ENCODE data around the gene WDR48.

The WDR48 gene

DNA sequence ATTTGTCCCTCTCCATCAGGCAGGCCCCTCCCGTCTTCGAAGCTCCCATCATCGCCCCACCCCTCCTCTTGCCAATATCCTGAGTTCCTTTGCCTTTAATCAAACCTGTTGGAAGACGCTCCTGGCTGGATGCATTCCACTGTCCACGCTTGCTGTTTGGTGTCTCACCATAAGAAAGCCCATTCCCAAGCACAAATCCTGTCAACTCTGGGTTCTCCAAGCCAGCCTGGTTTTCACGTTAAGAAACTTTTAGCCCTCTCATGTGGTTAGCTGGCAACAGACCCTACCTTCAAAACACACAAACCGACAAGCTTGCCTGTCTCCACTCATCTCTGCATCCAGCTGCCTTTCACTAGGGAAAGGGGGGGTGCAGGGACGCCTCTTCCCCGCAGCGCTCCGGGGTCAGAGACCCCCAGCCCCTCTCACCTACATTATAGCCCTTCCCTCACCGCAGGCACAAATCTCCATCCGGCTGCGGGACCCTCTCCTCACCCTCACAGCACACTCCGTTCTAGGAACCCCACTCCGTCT is 54.5 kb downstream of the WDR48 start:
- Histone ChIP-seq H3K9me2 (ENCODE audit: low read depth, low read length) (no peaks in the 10 kb centered on the region), H3K27ac (ENCODE audit: low read depth, low read length, poor library complexity, severe bottlenecking) (peak overlapping the region; percentile 1), H4K20me1 (ENCODE audit: insufficient read depth, low read length) (no peaks in the 10 kb centered on the region), H3K79me2 (ENCODE audit: insufficient read depth, low read length) (no peaks in the 10 kb centered on the region), H3K4me2 (ENCODE audit: low read length) (peak overlapping the region; percentile 83), H3K9me3 (ENCODE audit: low read length) (no peaks in the 10 kb centered on the region), H3K4me3 (ENCODE audit: low read depth, low read length, poor library complexity, severe bottlenecking) (peak overlapping the region; percentile 77), H3F3A (ENCODE audit: insufficient read depth, low read length) (no peaks in the 10 kb centered on the region), H3K36me3 (ENCODE audit: insufficient read depth, low read length) (no peaks in the 10 kb centered on the region), H3K27me3 (ENCODE audit: insufficient read depth, low read length) (no peaks in the 10 kb centered on the region), H3K9ac (ENCODE audit: low read length) (peak overlapping the region; percentile 75; the same call in 1 of the 2 replicates), H3K4me1 (ENCODE audit: insufficient read depth, low read length, severe bottlenecking) (peaks cover 33% of the 10 kb centered on the region), H2AFZ (ENCODE audit: low read length) (no peak overlapping the region)
- TF ChIP-seq EZH2 (IDR thresholded peaks at IDR 0.05; ENCODE audit: borderline replicate concordance, low read length) (no peak), CTCF (IDR thresholded peaks at IDR 0.05; ENCODE audit: low read length) (no peak)

- Histone ChIP-seq H3K9me2 (ENCODE audit: low read depth, low read length) (no peaks in the 10 kb centered on the region), H3K27ac (ENCODE audit: low read depth, low read length, poor library complexity, severe bottlenecking) (peak overlapping the region; percentile 18), H3K36me3 (ENCODE audit: insufficient read depth, low read length) (no peaks in the 10 kb centered on the region), H3K4me3 (ENCODE audit: low read depth, low read length, poor library complexity, severe bottlenecking) (peak overlapping the region; percentile 77), H4K20me1 (ENCODE audit: insufficient read depth, low read length) (no peaks in the 10 kb centered on the region), H3K9me3 (ENCODE audit: low read length) (no peaks in the 10 kb centered on the region), H3K4me2 (ENCODE audit: low read length) (peak overlapping the region; percentile 83), H2AFZ (ENCODE audit: low read length) (peak overlapping the region; percentile 35; the same call in 1 of the 2 replicates), H3K9ac (ENCODE audit: low read length) (peak overlapping the region; percentile 75), H3F3A (ENCODE audit: insufficient read depth, low read length) (no peaks in the 10 kb centered on the region), H3K4me1 (ENCODE audit: insufficient read depth, low read length, severe bottlenecking) (peaks cover 33% of the 10 kb centered on the region), H3K79me2 (ENCODE audit: insufficient read depth, low read length) (no peaks in the 10 kb centered on the region), H3K27me3 (ENCODE audit: insufficient read depth, low read length) (no peaks in the 10 kb centered on the region)
- TF ChIP-seq EZH2 (IDR thresholded peaks at IDR 0.05; ENCODE audit: borderline replicate concordance, low read length), result no peak
- no peak for TF ChIP-seq CTCF (IDR thresholded peaks at IDR 0.05; ENCODE audit: low read length)
These were observed 55.1 kb downstream of the WDR48 start for GRCh38 chr3:39106851-39107387.

DNA sequence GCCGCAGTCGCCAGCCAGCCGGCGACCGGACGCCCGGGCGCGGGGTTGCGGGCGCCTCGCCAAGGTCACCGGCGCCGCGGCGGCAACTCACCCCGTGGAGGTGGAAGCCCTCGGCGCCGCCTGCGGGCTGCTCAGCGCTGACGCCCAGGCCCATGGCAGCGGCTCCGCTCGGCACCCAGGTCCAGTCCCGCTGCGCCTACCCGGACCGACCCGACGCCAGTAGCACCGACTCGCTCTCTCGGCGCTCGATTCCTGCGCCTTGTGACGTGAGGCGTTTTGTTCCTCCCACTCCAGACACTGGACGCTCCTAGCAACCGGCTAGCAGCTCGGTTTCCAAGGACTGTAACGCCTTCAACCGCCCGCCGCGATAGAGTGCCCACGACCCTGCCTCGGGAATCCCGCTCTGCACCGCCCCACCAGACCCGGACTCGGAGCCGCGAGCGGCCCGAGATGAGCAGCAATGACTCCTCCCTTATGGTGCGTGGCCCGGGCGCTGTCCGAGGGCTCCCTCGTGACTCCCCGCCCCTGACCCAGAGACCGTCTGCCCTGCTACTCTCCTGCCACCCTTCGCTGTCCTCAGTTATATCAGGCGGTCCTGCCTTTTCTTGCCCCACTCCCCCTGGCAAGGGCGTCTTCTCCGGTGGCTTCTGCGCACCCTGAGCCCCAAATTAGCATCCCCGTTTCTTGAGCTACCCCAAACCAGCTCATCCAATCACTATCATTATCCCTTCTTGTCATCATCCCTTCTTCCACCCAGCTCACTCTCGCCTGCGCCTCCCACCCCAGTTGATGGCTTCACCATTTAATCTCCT is 55.8 kb downstream of the WDR48 start, which contains the start of the genes GORASP1 and TTC21A:
GORASP1 (minus strand) TSS at position 240 of the 812 bp plus-strand sequence; CDS start at position 154, 86 bp downstream.
TTC21A (plus strand) TSS at position 293 of the 812 bp plus-strand sequence; CDS start at position 451, 158 bp downstream.
- Histone ChIP-seq H3K79me2 (ENCODE audit: insufficient read depth, low read length) (no peaks in the 10 kb centered on the region), H3K27ac (ENCODE audit: low read depth, low read length, poor library complexity, severe bottlenecking) (peak within 1 kb of the TSS; percentile 76), H2AFZ (ENCODE audit: low read length) (peak within 1 kb of the TSS; percentile 35; the same call in 1 of the 2 replicates), H3K4me3 (ENCODE audit: low read depth, low read length, poor library complexity, severe bottlenecking) (peak within 1 kb of the TSS; percentile 77), H3K4me1 (ENCODE audit: insufficient read depth, low read length, severe bottlenecking) (peaks cover 33% of the 10 kb centered on the region), H3K9me2 (ENCODE audit: low read depth, low read length) (no peaks in the 10 kb centered on the region), H3K4me2 (ENCODE audit: low read length) (peak within 1 kb of the TSS; percentile 83), H3K36me3 (ENCODE audit: insufficient read depth, low read length) (no peaks in the 10 kb centered on the region), H3F3A (ENCODE audit: insufficient read depth, low read length) (no peaks in the 10 kb centered on the region), H3K27me3 (ENCODE audit: insufficient read depth, low read length) (no peaks in the 10 kb centered on the region), H3K9ac (ENCODE audit: low read length) (peak within 1 kb of the TSS; percentile 75), H3K9me3 (ENCODE audit: low read length) (no peaks in the 10 kb centered on the region), H4K20me1 (ENCODE audit: insufficient read depth, low read length) (no peaks in the 10 kb centered on the region)
- TF ChIP-seq CTCF (IDR thresholded peaks at IDR 0.05; ENCODE audit: low read length) (no peak), EZH2 (IDR thresholded peaks at IDR 0.05; ENCODE audit: borderline replicate concordance, low read length) (no peak)

All from OCI-LY1 (cell line).